ENCODE measurements around the gene SGCE. TPM values are rescaled to one million over a fixed set of nuclear protein-coding genes. Genes with fewer than 3 reads are reported as not detected.
"Not testable (repeated sequence)": the region's sequence is repeated elsewhere in the genome, so short reads cannot be mapped to it uniquely, and the experiment has no call there.

SGCE gene, protein sequence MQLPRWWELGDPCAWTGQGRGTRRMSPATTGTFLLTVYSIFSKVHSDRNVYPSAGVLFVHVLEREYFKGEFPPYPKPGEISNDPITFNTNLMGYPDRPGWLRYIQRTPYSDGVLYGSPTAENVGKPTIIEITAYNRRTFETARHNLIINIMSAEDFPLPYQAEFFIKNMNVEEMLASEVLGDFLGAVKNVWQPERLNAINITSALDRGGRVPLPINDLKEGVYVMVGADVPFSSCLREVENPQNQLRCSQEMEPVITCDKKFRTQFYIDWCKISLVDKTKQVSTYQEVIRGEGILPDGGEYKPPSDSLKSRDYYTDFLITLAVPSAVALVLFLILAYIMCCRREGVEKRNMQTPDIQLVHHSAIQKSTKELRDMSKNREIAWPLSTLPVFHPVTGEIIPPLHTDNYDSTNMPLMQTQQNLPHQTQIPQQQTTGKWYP
- total RNA-seq, result 15.8 TPM
- long read RNA-seq, transcript SGCE-299 (11 exons, 1,614 nt), result major isoform, 11 of 16 reads
- long read RNA-seq, partial matches to known transcripts, result 1 of 16 reads
- long read RNA-seq, other reads (novel, unspliced or antisense), result 1 of 16 reads

DNA sequence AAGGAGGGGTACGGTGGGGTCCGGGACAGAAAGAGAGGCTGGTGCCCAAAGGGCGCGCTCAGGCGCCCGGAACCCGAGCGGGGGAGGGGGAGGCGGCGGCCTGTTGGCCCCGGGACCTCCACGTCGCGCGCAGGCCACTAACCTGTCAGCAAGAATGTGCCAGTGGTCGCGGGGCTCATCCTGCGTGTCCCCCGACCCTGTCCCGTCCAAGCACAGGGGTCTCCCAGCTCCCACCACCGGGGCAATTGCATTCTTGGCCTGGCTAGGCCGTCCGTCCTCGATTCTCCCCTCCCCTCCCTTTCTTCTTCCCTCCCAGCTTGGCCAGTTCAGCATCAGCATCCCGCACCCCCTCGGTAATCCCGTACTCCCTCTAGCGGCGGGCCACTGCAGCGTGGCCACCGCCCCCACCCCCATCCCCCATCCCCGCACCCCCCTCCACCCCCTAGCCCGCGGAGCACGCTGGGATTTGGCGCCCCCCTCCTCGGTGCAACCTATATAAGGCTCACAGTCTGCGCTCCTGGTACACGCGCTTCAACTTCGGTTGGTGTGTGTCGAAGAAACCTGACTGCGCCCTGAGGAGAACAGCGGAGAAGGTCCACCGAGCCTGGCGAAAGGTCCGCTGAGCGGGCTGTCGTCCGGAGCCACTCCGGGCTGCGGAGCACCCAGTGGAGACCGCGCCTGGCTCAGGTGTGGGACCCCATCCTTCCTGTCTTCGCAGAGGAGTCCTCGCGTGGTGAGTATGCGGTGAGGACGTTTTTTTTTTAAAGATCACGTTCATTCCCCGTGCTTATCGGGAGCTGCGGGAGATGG, at the start of gene SGCE:
SGCE (minus strand) TSS at position 286 of the 810 bp plus-strand sequence; CDS start at position 251, 35 bp downstream.
- peak; percentile 82 for ATAC-seq (ENCODE audit: poor library complexity)
- intact Hi-C loops (cut with DNase I), result loop anchor here (10.0 kb wide), 2 partner anchors 151 to 201 kb away; partner anchors contain the start of gene CASD1
- DNase-seq, result peak; percentile 74

DNA sequence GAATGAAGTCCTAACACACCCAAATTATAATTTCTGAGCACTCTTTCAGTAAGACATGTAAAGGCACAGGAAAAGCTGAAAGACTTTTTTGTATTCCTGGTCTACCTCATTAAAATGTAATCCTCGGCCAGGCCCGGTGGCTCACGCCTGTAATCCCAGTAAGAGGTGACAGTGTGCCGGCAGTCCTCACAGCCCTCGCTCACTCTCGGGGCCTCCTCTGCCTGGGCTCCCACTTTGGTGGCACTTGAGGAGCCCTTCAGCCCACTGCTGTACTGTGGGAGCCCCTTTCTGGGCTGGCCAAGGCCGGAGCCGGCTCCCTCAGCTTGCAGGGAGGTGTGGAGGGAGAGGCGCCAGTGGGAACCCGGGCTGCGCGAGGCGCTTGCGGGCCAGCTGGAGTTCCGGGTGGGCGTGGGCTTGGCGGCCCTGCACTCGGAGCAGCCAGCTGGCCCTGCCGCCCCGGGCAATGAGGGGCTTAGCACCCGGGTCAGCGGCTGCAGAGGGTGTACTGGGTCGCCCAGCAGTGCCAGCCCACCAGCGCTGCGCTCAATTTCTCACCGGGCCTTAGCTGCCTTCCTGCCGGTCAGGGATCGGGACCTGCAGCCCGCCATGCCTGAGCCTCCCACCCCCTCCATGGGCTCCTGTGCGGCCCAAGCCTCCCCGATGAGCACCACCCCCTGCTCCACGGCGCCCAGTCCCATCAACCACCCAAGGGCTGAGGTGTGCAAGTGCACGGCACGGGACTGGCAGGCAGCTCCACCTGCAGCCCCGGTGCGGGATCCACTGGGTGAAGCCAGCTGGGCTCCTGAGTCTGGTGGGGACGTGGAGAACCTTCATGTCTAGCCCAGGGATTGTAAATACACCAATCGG, 49.5 kb upstream of the SGCE start:
- DNase-seq; ATAC-seq (ENCODE audit: poor library complexity); intact Hi-C loops (cut with DNase I): not testable (repeated sequence)

DNA sequence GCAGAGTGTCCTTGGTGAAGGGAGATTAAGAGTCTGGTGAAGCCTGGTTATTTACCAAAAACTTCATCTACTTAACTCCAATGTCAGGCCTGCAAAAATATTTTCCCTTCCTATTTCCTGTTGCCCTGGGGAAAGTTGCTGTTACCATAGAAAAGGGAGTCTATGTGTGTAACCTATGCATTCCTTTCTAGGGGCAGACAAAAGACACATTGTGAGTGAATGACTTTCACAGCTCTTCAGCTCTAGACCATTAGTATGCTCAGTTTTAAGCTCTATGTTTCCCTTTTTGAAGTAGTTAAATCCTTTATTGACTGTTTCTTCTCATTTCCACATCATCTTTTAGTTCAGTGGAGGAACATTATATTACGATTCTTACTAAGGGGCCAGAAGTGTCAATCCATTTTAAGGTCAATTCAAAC, 45.6 kb upstream of the SGCE start:
- intact Hi-C loops (cut with DNase I), result no loop called here
- ATAC-seq (ENCODE audit: poor library complexity) (no peak), DNase-seq (no peak)

DNA sequence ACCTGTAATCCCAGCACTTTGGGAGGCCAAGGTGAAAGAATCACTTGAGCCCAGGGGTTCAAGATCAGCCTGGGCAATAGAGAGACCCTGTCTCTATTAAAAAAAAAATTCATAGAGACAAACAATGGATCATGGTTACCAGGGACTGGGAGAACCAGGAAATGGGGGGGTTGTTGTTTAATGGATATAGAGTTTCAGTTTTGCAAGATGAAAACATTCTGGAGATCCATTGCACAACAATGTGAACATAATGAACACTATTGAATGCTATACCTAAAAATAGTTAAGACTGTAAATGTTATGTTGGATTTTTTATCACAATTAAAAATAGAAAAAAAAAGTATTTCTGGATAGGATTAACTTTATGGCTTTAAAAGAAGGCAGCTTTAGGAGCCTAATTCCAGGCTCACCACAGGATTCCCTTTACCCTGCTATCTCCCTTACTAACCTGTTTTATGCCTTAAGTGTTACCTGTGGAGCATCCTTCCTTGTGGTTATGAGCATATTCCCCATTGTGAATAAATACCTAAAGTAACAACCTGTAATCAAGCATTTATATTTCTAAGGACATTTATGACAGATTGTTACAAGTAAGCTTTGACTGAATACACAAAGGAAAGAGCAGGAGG, 45.1 kb upstream of the SGCE start:
- ATAC-seq (ENCODE audit: poor library complexity) (no peak), DNase-seq (no peak)
- intact Hi-C loops (cut with DNase I), result no loop called here

DNA sequence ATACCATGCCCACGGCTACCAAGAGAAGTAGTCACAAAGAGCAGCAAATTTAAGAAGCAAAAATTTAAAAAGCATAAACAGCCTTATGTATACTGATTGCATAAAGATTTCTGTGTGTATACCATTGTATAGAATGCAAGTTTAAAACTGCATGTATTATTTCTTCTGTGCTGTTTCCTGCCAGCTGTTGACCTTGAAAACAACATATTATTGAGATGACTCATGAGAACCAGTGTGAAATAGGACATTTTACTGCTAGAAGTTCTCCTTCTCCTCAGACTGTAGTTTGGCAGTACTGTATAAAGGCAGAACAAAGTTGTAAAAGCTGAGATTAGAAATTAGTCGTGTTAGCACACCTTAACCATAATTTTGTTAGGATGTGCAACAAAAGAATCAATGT, 42.3 kb upstream of the SGCE start:
- ATAC-seq (ENCODE audit: poor library complexity) (peak; percentile 74), DNase-seq (no peak)
- intact Hi-C loops (cut with DNase I), result no loop called here

DNA sequence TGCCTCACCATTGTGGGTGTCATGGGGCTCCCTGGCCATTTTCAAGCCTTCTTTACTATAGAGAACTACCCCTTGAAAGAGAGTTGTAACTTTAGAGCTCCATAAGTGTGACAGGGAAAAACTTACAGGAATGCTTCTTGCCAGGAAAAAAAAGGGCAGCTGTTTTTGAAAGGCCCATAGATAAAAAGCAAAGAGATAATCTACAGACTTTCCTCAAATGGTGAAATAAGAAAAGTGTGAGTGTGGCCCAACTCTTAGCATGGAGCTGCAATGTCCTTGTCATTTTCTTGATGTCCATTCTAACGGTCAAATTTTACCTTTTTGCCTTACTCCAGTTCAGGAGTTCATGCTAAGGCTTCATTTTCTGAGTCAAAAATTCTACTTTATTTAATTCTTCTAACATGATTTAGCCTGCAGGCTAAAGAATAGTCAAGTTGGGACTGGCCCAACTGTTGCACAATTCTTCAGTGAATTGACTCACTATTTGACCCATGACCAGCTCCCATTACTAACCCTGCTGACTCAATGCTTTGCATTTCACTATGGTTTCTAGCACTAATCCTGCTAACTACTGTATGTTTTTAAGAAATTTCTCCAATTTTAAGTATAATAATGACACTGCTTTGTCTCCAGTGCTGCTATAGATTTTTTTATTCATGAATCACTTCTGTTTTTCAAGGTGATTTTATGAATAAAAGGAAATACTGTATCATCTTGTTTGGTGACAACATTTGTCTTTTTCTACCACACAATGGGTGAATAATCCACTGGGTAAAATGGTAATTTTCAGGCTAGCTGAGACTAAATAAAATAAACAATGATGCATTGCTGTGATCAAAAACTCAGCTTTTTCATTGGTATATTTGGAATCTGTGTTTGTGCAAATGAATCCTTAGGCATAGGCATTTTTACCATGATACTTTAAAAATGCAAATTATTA, 41.4 kb upstream of the SGCE start:
- ATAC-seq (ENCODE audit: poor library complexity) (peak; percentile 95), DNase-seq (no peak)
- intact Hi-C loops (cut with DNase I), result no loop called here

DNA sequence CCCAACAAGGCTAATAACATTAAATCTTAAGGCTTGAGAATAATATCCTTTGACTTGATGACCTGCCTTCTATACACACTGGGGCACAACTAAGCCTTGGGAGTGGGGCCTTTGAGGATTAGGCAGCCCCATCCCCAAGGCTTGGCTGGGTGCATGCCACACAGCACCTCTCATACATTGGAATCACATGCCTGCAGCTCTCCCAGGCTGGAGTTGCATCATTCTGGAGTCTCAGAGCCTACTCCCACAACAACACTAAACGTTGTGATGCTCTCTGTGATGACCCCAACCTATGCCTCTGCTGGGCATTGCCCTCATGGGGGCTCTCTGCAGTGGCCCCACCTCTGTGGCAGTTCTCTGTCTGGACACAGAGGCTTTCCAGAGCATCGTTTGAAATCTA, 31.9 kb upstream of the SGCE start:
- DNase-seq (no peak), ATAC-seq (ENCODE audit: poor library complexity) (no peak)
- intact Hi-C loops (cut with DNase I), result no loop called here

GRCh38 chr7:94687076-94687475, 31.1 kb upstream of the SGCE start:
- ATAC-seq (ENCODE audit: poor library complexity) (no peak), DNase-seq (no peak)
- intact Hi-C loops (cut with DNase I), result no loop called here

DNA sequence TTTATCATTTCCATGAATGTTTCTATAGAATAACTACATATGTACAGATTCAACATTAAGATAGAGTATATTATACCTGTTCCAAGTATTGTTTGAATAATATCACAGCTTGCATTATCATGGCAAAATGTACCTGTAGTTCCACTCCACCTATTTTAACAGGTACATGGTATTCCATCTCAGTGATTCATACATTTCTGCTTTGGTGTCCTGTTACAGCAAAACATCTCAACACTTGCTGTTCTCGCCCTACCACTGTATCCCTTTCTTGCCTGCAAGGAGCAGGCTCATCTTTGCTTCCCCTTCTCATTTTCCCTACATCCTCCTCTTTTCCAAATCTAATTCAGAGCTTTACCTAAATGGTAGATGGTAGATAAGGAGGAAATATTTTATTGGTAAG, 27.1 kb upstream of the SGCE start:
- DNase-seq (no peak), ATAC-seq (ENCODE audit: poor library complexity) (no peak)
- intact Hi-C loops (cut with DNase I), result no loop called here

DNA sequence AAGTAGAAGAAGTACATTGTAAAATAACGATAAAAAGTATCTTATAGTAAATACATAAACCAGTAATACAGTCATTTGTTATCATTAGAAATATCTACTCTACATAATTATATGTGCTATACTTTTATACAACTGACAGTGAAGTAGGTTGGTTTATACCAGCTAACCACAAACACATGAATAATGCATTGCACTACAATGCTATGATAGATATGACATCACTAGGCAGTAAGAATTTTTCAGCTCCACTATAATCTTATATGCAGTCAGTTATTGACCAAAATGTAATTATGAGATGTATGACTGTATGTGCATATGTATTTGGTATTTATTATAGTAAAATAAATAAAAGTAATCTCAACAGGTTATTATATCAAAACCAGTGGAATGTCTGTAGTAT, 23.4 kb upstream of the SGCE start:
- DNase-seq (no peak), ATAC-seq (ENCODE audit: poor library complexity) (no peak)
- intact Hi-C loops (cut with DNase I), result no loop called here

- ATAC-seq (ENCODE audit: poor library complexity) (no peak), DNase-seq (no peak)
- intact Hi-C loops (cut with DNase I), result no loop called here
Observed at GRCh38 chr7:94676431-94676830, 20.5 kb upstream of the SGCE start.

- DNase-seq (no peak), ATAC-seq (ENCODE audit: poor library complexity) (no peak)
- intact Hi-C loops (cut with DNase I), result no loop called here
Observed at GRCh38 chr7:94675356-94675755, 19.4 kb upstream of the SGCE start.

DNA sequence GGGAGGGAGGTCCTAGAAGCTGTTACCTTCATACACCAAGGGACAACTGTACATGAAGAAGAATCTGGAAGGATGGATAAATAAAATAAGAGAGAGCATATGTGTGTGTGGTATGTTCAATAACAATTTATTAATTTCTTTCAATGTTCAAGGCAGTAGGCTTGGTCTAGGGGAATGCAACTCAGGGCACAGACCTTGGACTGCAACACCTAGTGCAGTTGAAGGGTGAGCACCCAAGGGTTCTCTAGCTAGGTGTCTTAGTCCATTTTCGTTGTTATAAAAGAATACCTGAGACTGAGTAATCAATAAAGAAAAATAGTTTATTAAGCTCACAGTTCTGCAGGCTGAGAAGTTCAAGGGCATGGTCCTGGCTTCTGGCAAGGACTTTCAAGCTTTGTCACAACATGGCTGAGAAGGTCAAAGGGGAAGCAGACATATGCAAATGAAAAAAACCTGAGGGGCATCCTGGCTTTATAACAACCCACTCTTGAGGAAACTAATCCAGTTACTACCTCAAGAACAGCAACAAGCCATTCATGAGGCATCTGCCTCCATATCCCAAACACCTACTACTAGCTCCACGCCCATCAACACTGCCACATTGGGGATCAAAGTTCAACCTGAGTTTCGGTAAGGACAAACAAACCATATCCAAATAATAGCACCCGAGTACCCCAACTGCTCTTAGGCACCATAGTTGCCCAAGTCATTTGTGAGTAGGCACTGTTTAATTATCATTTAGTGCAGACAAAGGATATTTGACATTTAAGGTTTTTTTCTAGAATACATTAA, 15.7 kb upstream of the SGCE start:
- no peak for ATAC-seq (ENCODE audit: poor library complexity)
- intact Hi-C loops (cut with DNase I), result no loop called here
- no peak for DNase-seq

GRCh38 chr7:94669773-94670495, 14.0 kb upstream of the SGCE start:
- DNase-seq (no peak), ATAC-seq (ENCODE audit: poor library complexity) (no peak)
- intact Hi-C loops (cut with DNase I), result no loop called here

- DNase-seq (no peak), ATAC-seq (ENCODE audit: poor library complexity) (no peak)
- intact Hi-C loops (cut with DNase I), result no loop called here
Observed at GRCh38 chr7:94666879-94667587, 11.1 kb upstream of the SGCE start.
